PFSK-1 (cell line): Measurements from ENCODE around the gene DNAH11. TPM values are rescaled to one million over a fixed set of nuclear protein-coding genes. Genes with fewer than 3 reads are reported as not detected.

Experiments used
- FOXP2 ChIP-seq: optimal IDR thresholded peaks from 2 replicates; pipeline ENCODE3; 2011; ENCODE audit warnings: borderline replicate concordance, control low read depth, inconsistent platforms; ENCODE audit not compliant: insufficient read depth; ENCODE audit errors: extremely low read length, extremely low read depth
- POLR2AphosphoS5 ChIP-seq: IDR thresholded peaks from 2 replicates; pipeline ENCODE4 v1.6.1; 2012; ENCODE audit warnings: low read depth, mild to moderate bottlenecking, control low read depth, low read length, moderate library complexity
- REST ChIP-seq, 2 experiments: IDR thresholded peaks; 2 replicates each; pipeline versions ENCODE4 v1.6.1 to v1.8.0; 2011 to 2012; ENCODE audit warnings: low read depth in 2 of 2, low read length in 2 of 2, control low read depth in 1 of 2, inconsistent platforms in 1 of 2, mild to moderate bottlenecking in 1 of 2, moderate library complexity in 1 of 2; ENCODE audit not compliant: insufficient read depth in 1 of 2
- SIN3A ChIP-seq: IDR thresholded peaks from 2 replicates; pipeline ENCODE4 v1.6.1; 2012; ENCODE audit warnings: mild to moderate bottlenecking, low read length, moderate library complexity, borderline replicate concordance; ENCODE audit not compliant: insufficient read depth
- TAF1 ChIP-seq: IDR thresholded peaks from 2 replicates; pipeline ENCODE4 v1.6.1; 2012; ENCODE audit warnings: low read length, control low read depth, borderline replicate concordance; ENCODE audit not compliant: insufficient read depth
- polyA plus RNA-seq: library from polyadenylated mRNA; unstranded; fragments of >200 nt; gene quantifications from one replicate; pipeline ENCODE4 v1.2.1, GENCODE V29; 2012; ENCODE audit warnings: low read depth, missing spikeins; ENCODE audit not compliant: insufficient read length

Gene DNAH11
- not detected for polyA plus RNA-seq

- TF ChIP-seq REST (IDR thresholded peaks at IDR 0.05; ENCODE audit: insufficient read depth in 1 of 2, low read depth in 2 of 2, low read length in 2 of 2), result no peak
- no peak for TF ChIP-seq POLR2AphosphoS5
- no peak for TF ChIP-seq FOXP2
- TF ChIP-seq TAF1, result no peak
- TF ChIP-seq SIN3A, result no peak
These were observed at the start of gene DNAH11 for GRCh38 chr7:21542891-21543527. TSS of gene DNAH11 (plus strand) at chr7:21543039. CDS start at chr7:21543246, 207 bp downstream.

GRCh38 chr7:21495731-21496130 is 47.1 kb upstream of the DNAH11 start:
- no peak for TF ChIP-seq REST (IDR thresholded peaks at IDR 0.05; ENCODE audit: insufficient read depth in 1 of 2, low read depth in 2 of 2, low read length in 2 of 2)
- no peak for TF ChIP-seq TAF1
- no peak for TF ChIP-seq SIN3A
- TF ChIP-seq FOXP2, result no peak

- TF ChIP-seq TAF1 (no peak), FOXP2 (no peak), POLR2AphosphoS5 (no peak), SIN3A (no peak), REST (IDR thresholded peaks at IDR 0.05; ENCODE audit: insufficient read depth in 1 of 2, low read depth in 2 of 2, low read length in 2 of 2) (no peak)
These were observed 45.8 kb upstream of the DNAH11 start for GRCh38 chr7:21497072-21497471.

GRCh38 chr7:21500117-21500832 is 42.6 kb upstream of the DNAH11 start:
- TF ChIP-seq REST (IDR thresholded peaks at IDR 0.05; ENCODE audit: insufficient read depth in 1 of 2, low read depth in 2 of 2, low read length in 2 of 2) (no peak), SIN3A (no peak), TAF1 (no peak), FOXP2 (no peak), POLR2AphosphoS5 (no peak)
